H1 (cell line): ENCODE results near the gene SPECC1. TPM values are rescaled to one million over a fixed set of nuclear protein-coding genes. Genes with fewer than 3 reads are reported as not detected.
A peak's percentile ranks its signal among the peaks of the same experiment; 100 is the strongest.
"Not testable (repeated sequence)": the region's sequence is repeated elsewhere in the genome, so short reads cannot be mapped to it uniquely, and the experiment has no call there.

Source experiments
- CTCF ChIA-PET: fragments of 300-600 bp; sonication (Branson Sonifier 250); formaldehyde crosslinking; loops from one replicate; lab custom pipeline; 2021; ENCODE audit not compliant: partially characterized antibody; lab: Charles Lee
- POLR2A ChIA-PET: fragments of 300-600 bp; sonication (Branson Sonifier 250); formaldehyde crosslinking; loops from one replicate; lab custom pipeline; 2021; ENCODE audit warnings: inconsistent platforms; ENCODE audit not compliant: partially characterized antibody; lab: Charles Lee
- DNase-seq, 2 experiments: peaks; one replicate each; pipeline versions ENCODE4 v3.0.0 to v3.0.0-alpha.2; 2010 to 2022; ENCODE audit warnings: low spot score in 2 of 2, low read depth in 1 of 2, mixed read lengths in 1 of 2
- FAIRE-seq: peaks from 2 replicates; lab custom pipeline; 2011; peaks lifted over from hg19 to GRCh38; lab: Jason Lieb, UNC
- H2AFZ ChIP-seq: 2 replicates; pipeline ENCODE4 v1.8.1; 2012; ENCODE audit warnings: low read length, inconsistent platforms
- H2AK5ac ChIP-seq: 2 replicates; pipeline ENCODE4 v1.6.1; 2013; ENCODE audit warnings: low read depth, low read length
- H2BK120ac ChIP-seq: replicated peaks from 2 replicates; pipeline ENCODE3; 2013; ENCODE audit warnings: low read depth, low read length, inconsistent platforms
- H2BK12ac ChIP-seq: 2 replicates; pipeline ENCODE4 v1.6.1; 2013; ENCODE audit warnings: low read depth, low read length
- H2BK15ac ChIP-seq: 2 replicates; pipeline ENCODE4 v1.6.1; 2013; ENCODE audit warnings: low read length
- H2BK20ac ChIP-seq: 2 replicates; pipeline ENCODE4 v1.6.1; 2013; ENCODE audit warnings: low read length
- H2BK5ac ChIP-seq: 2 replicates; pipeline ENCODE4 v1.6.1; 2013; ENCODE audit warnings: low read depth, low read length
- H3K14ac ChIP-seq: 2 replicates; pipeline ENCODE4 v1.6.1; 2013; ENCODE audit warnings: inconsistent platforms; ENCODE audit not compliant: insufficient read length
- H3K18ac ChIP-seq: 2 replicates; pipeline ENCODE4 v1.6.1; 2013; ENCODE audit warnings: low read length; ENCODE audit errors: extremely low read depth
- H3K23ac ChIP-seq: 2 replicates; pipeline ENCODE4 v1.6.1; 2013; ENCODE audit warnings: inconsistent platforms; ENCODE audit not compliant: insufficient read length
- H3K23me2 ChIP-seq: 2 replicates; pipeline ENCODE4 v1.6.1; 2013; ENCODE audit warnings: low read depth, low read length
- H3K27ac ChIP-seq: 2 replicates; pipeline ENCODE4 v1.6.1; 2011; ENCODE audit warnings: low read depth, low read length, inconsistent platforms
- H3K27me3 ChIP-seq, 4 experiments: replicated peaks in 1 of 4; 1 replicate in 1 of 4; 2 replicates in 3 of 4; pipeline versions ENCODE4 v1.6.1 to v1.8.1; 2011 to 2013; ENCODE audit warnings: low read length in 3 of 4, mild to moderate bottlenecking in 3 of 4, inconsistent platforms in 2 of 4, mixed read lengths in 2 of 4, moderate library complexity in 1 of 4; ENCODE audit not compliant: control insufficient read depth in 3 of 4, insufficient read depth in 3 of 4; ENCODE audit errors: extremely low read depth in 1 of 4
- H3K36me3 ChIP-seq, 4 experiments: 2 replicates each; pipeline versions ENCODE4 v1.6.1 to v1.8.1; 2011 to 2013; ENCODE audit warnings: mild to moderate bottlenecking in 4 of 4, low read length in 3 of 4, moderate library complexity in 2 of 4, control low read depth in 1 of 4, inconsistent platforms in 1 of 4; ENCODE audit not compliant: insufficient read depth in 4 of 4, control insufficient read depth in 2 of 4
- H3K4ac ChIP-seq: replicated peaks from 2 replicates; pipeline ENCODE3; 2013; ENCODE audit warnings: low read length, low read depth, mixed read lengths, inconsistent platforms; ENCODE audit not compliant: insufficient read length
- H3K4me1 ChIP-seq, 4 experiments: replicated peaks in 1 of 4; 1 replicate in 1 of 4; 2 replicates in 3 of 4; pipeline versions ENCODE4 v1.6.1 to v1.8.1; 2011 to 2013; ENCODE audit warnings: low read length in 3 of 4, inconsistent platforms in 2 of 4, mixed read lengths in 1 of 4; ENCODE audit not compliant: insufficient read depth in 4 of 4, control insufficient read depth in 3 of 4
- H3K4me2 ChIP-seq, 2 experiments: 2 replicates each; pipeline versions ENCODE4 v1.6.1 to v1.8.1; 2011 to 2013; ENCODE audit warnings: low read depth in 2 of 2, low read length in 2 of 2, control low read depth in 1 of 2, inconsistent platforms in 1 of 2, mild to moderate bottlenecking in 1 of 2; ENCODE audit not compliant: insufficient read depth in 1 of 2
- H3K4me3 ChIP-seq, 4 experiments: fragments of 200-600, 300-600 bp in 1 of 4; sonication (generic), shearing (Covaris generic), sonication (Bioruptor Twin) in 1 of 4; 2 replicates each; pipeline versions ENCODE4 v1.5.1 to v1.8.1; 2011 to 2016; ENCODE audit warnings: low read length in 4 of 4, low read depth in 3 of 4, control low read depth in 2 of 4, inconsistent platforms in 2 of 4, mild to moderate bottlenecking in 2 of 4, mixed read lengths in 1 of 4, moderate library complexity in 1 of 4; ENCODE audit not compliant: insufficient read depth in 2 of 4; ENCODE audit errors: extremely low read depth in 1 of 4
- H3K56ac ChIP-seq: replicated peaks from 2 replicates; pipeline ENCODE3; 2013; ENCODE audit warnings: low read depth, mild to moderate bottlenecking, mixed read lengths, low read length, inconsistent platforms; ENCODE audit not compliant: insufficient read length
- H3K79me1 ChIP-seq: 2 replicates; pipeline ENCODE4 v1.6.1; 2013; ENCODE audit warnings: low read depth, low read length, control low read depth
- H3K79me2 ChIP-seq, 2 experiments: 2 replicates each; pipeline versions ENCODE4 v1.6.1 to v1.8.1; 2012 to 2013; ENCODE audit warnings: low read length in 2 of 2, mild to moderate bottlenecking in 2 of 2, inconsistent platforms in 1 of 2; ENCODE audit not compliant: insufficient read depth in 2 of 2, control insufficient read depth in 1 of 2
- H3K9ac ChIP-seq, 4 experiments: replicated peaks in 1 of 4; 1 replicate in 1 of 4; 2 replicates in 3 of 4; pipeline versions ENCODE4 v1.6.1 to v1.8.1; 2011 to 2013; ENCODE audit warnings: low read depth in 3 of 4, low read length in 3 of 4, control low read depth in 2 of 4, mild to moderate bottlenecking in 2 of 4, moderate library complexity in 2 of 4, inconsistent platforms in 1 of 4; ENCODE audit errors: extremely low read depth in 1 of 4
- H3K9me3 ChIP-seq, 2 experiments: 2 replicates each; pipeline versions ENCODE4 v1.6.1 to v1.8.1; 2012 to 2013; ENCODE audit warnings: mild to moderate bottlenecking in 2 of 2, moderate library complexity in 2 of 2, control low read depth in 1 of 2, inconsistent platforms in 1 of 2, low read depth in 1 of 2, low read length in 1 of 2, mixed read lengths in 1 of 2; ENCODE audit not compliant: insufficient read depth in 2 of 2
- H4K20me1 ChIP-seq, 2 experiments: replicated peaks in 1 of 2; 2 replicates each; pipeline versions ENCODE3 to v1.8.1; 2011 to 2013; ENCODE audit warnings: inconsistent platforms in 2 of 2, low read length in 2 of 2, mild to moderate bottlenecking in 1 of 2; ENCODE audit not compliant: insufficient read depth in 2 of 2, control insufficient read depth in 1 of 2
- H4K5ac ChIP-seq: 2 replicates; pipeline ENCODE4 v1.6.1; 2013; ENCODE audit warnings: low read length, low read depth, mixed read lengths, inconsistent platforms; ENCODE audit not compliant: insufficient read length
- H4K8ac ChIP-seq: 2 replicates; pipeline ENCODE4 v1.8.0; 2013; ENCODE audit warnings: mild to moderate bottlenecking, moderate library complexity, low read length, inconsistent platforms; ENCODE audit not compliant: insufficient read depth; ENCODE audit errors: extremely low read depth
- H4K91ac ChIP-seq: replicated peaks from 2 replicates; pipeline ENCODE3; 2013; ENCODE audit warnings: low read length, mixed read lengths, inconsistent platforms; ENCODE audit not compliant: insufficient read length
- CBX8 ChIP-seq: fragments of 300-800, 300-1000 bp; sonication (generic); IDR thresholded peaks from 2 replicates; pipeline ENCODE4 v1.7.1; 2016; ENCODE audit warnings: low read depth, low read length, borderline replicate concordance
- E2F6 ChIP-seq: IDR thresholded peaks from 2 replicates; pipeline ENCODE4 v1.6.1; 2012; ENCODE audit warnings: inconsistent platforms
- EZH2 ChIP-seq: fragments of 200-600 bp; sonication (generic); IDR thresholded peaks from 2 replicates; pipeline ENCODE4 v1.7.1; 2012; ENCODE audit warnings: low read depth, mild to moderate bottlenecking, moderate library complexity, low read length, inconsistent platforms; ENCODE audit not compliant: severe bottlenecking
- KDM5A ChIP-seq: fragments of 200-600 bp; IDR thresholded peaks from 2 replicates; pipeline ENCODE4 v1.7.1; 2012; ENCODE audit warnings: mild to moderate bottlenecking, low read length, inconsistent platforms, mixed read lengths
- POLR2A ChIP-seq, 2 experiments: IDR thresholded peaks; 1 replicate in 1 of 2; 2 replicates in 1 of 2; pipeline ENCODE4 v1.6.1; 2011; ENCODE audit warnings: low read depth in 2 of 2, low read length in 2 of 2, mild to moderate bottlenecking in 2 of 2; ENCODE audit errors: control extremely low read depth in 1 of 2
- RFX5 ChIP-seq: IDR thresholded peaks from 2 replicates; pipeline ENCODE4 v1.6.1; 2011; ENCODE audit warnings: low read depth, low read length, improper control_type of control experiment, borderline replicate concordance
- SIN3A ChIP-seq, 2 experiments: IDR thresholded peaks in 1 of 2; conservative IDR thresholded peaks in 1 of 2; 2 replicates each; pipeline ENCODE4 v1.6.1; 2011 to 2012; ENCODE audit warnings: low read length in 2 of 2, improper control_type of control experiment in 1 of 2, low read depth in 1 of 2, mild to moderate bottlenecking in 1 of 2
- YY1 ChIP-seq: IDR thresholded peaks from 2 replicates; pipeline ENCODE4 v1.6.1; 2011; ENCODE audit warnings: low read depth, mild to moderate bottlenecking, low read length
- WGBS, 2 experiments: shearing (Covaris generic) in 1 of 2; methylation state at CpG; one replicate each; pipeline versions ENCODE4 v1.1.6 to v1.1.7; 2013 to 2015; ENCODE audit warnings: low lambda C conversion rate in 2 of 2, mixed read lengths in 2 of 2, inconsistent platforms in 1 of 2, low coverage in 1 of 2, missing lambda C conversion rate in 1 of 2; ENCODE audit not compliant: insufficient replicate concordance in 2 of 2, insufficient coverage in 1 of 2, insufficient read length in 1 of 2; ENCODE audit errors: extremely low coverage in 1 of 2, missing lambda C conversion rate in 1 of 2; 5-methylcytosine and 5-hydroxymethylcytosine counted together
- polyA plus RNA-seq, 7 experiments: library from polyadenylated mRNA; depleted of rRNA in 3 of 7; stranded (reverse) in 5 of 7; unstranded in 2 of 7; fragments of >200 nt in 5 of 7; fragments of 200-250 nt in 2 of 7; gene quantifications; 1 replicate in 5 of 7; 2 replicates in 1 of 7; 4 replicates in 1 of 7; pipeline versions ENCODE4 v1.2.1 to v1.2.3, GENCODE V29; 2011 to 2013; ENCODE audit warnings: missing spikeins in 2 of 7, mixed read lengths in 2 of 7
- total RNA-seq: library from RNA; stranded (reverse); fragmentation: NEBNext Ultra II Directional; extraction: Animal tissue kit (Norgen Biotek cat#: 25700); gene quantifications from 2 replicates; pipeline ENCODE4 v1.2.1, GENCODE V29; 2021

SPECC1 gene
- total and polyA plus RNA-seq, 2 of the 8 experiments (the other 6 are each of a cell fraction or from before 2014, with no cell fraction given) = 35.8 to 87.9 TPM

- TF ChIP-seq RFX5 (no peak), KDM5A (no peak), CBX8 (no peak), SIN3A (conservative IDR thresholded peaks at IDR 0.05 in 1 of 2, IDR thresholded peaks at IDR 0.05 in 1 of 2; ENCODE audit: low read depth in 1 of 2, low read length in 2 of 2) (peak in 1 of 2 experiments; percentile 41; a peak in 1 of 4 replicates), E2F6 (peak; percentile 73), POLR2A (IDR thresholded peaks at IDR 0.05; ENCODE audit: control extremely low read depth in 1 of 2, low read depth in 2 of 2, low read length in 2 of 2) (no peak), YY1 (peak; percentile 77; the same call in 1 of the 2 replicates), EZH2 (no peak)
Measured at GRCh38 chr17:20009302-20010098, at the start of gene SPECC1 (continued).

GRCh38 chr17:19962954-19963353, 46.2 kb upstream of the SPECC1 start:
- CTCF ChIA-PET, H2BK5ac ChIP-seq, H3K4me3 ChIP-seq, H2BK20ac ChIP-seq, H3K79me1 ChIP-seq, H3K18ac ChIP-seq, H2AFZ ChIP-seq, H3K27me3 ChIP-seq, H4K5ac ChIP-seq, H2BK120ac ChIP-seq, H3K23me2 ChIP-seq, DNase-seq, H2BK12ac ChIP-seq, H3K23ac ChIP-seq, H3K9ac ChIP-seq, H3K9me3 ChIP-seq, H4K20me1 ChIP-seq, H4K91ac ChIP-seq, H3K27ac ChIP-seq, H4K8ac ChIP-seq, H3K4me2 ChIP-seq, H2BK15ac ChIP-seq, H2AK5ac ChIP-seq, H3K14ac ChIP-seq, H3K4me1 ChIP-seq, H3K4ac ChIP-seq, H3K56ac ChIP-seq, FAIRE-seq, POLR2A ChIA-PET: not testable (repeated sequence)
- 63% methylated on average over 2 of the region's 2 CpGs; no CpG with 5 or more reads in 1 of the 2 experiments for WGBS, 2 experiments
- H3K36me3 ChIP-seq = peaks cover 2 to 41% (median 12%) of the 10 kb centered on the region in 4 experiments; a peak in 6 of 8 replicates
- peaks cover 0 to 39% of the 10 kb centered on the region in 2 experiments; a peak in 2 of 4 replicates for H3K79me2 ChIP-seq
